ENCODE measurements around the gene NAALADL1.

Gene NAALADL1

GRCh38 chr11:65027213-65028067 is 30.9 kb downstream of the NAALADL1 start, which contains the start of gene SNX15 (continued):
- no peak for TF ChIP-seq RBAK (tag by site-specific recombination; IDR thresholded peaks at IDR 0.05)
- TF ChIP-seq ZNF518A (tag by site-specific recombination; conservative IDR thresholded peaks at IDR 0.05; ENCODE audit: low read depth), result no peak
- peak; percentile 69; the same call in 1 of the 2 replicates for TF ChIP-seq BCL11B (tag by site-specific recombination; IDR thresholded peaks at IDR 0.05; ENCODE audit: low read depth)
- TF ChIP-seq ZSCAN30 (tag by site-specific recombination; IDR thresholded peaks at IDR 0.05), result 0 out of 2 replicates have a peak, but pooled peaks have one; percentile 10
- TF ChIP-seq TRIM28 (IDR thresholded peaks at IDR 0.05; ENCODE audit: borderline replicate concordance, low read length), result no peak
- TF ChIP-seq ZNF530 (tag by site-specific recombination; IDR thresholded peaks at IDR 0.05; ENCODE audit: low read depth), result no peak
- peak; percentile 95 for TF ChIP-seq ZSCAN16 (tag by site-specific recombination; IDR thresholded peaks at IDR 0.05)
- peak; percentile 100 for TF ChIP-seq ZBTB48 (tag by site-specific recombination; IDR thresholded peaks at IDR 0.05)
- TF ChIP-seq PRDM10 (tag by site-specific recombination; IDR thresholded peaks at IDR 0.05), result peak; percentile 84
- TF ChIP-seq KLF10 (tag by site-specific recombination; IDR thresholded peaks at IDR 0.05), result peak; percentile 95
- TF ChIP-seq PBX3 (CRISPR knock-in tag; IDR thresholded peaks at IDR 0.05), result 0 out of 2 replicates have a peak, but pooled peaks have one; percentile 48
- no peak for TF ChIP-seq ZNF701 (tag by site-specific recombination; IDR thresholded peaks at IDR 0.05)
- TF ChIP-seq ZNF624 (tag by site-specific recombination; IDR thresholded peaks at IDR 0.05), result no peak
- peak; percentile 93 for TF ChIP-seq ZNF610 (tag by site-specific recombination; IDR thresholded peaks at IDR 0.05; ENCODE audit: borderline replicate concordance)
- TF ChIP-seq ZFP69B (tag by site-specific recombination; IDR thresholded peaks at IDR 0.05), result peak; percentile 100
- TF ChIP-seq ZBTB8A (tag by site-specific recombination; IDR thresholded peaks at IDR 0.05), result peak; percentile 86
- no peak for TF ChIP-seq ZNF658 (tag by site-specific recombination; IDR thresholded peaks at IDR 0.05)
- TF ChIP-seq SP7 (tag by site-specific recombination; IDR thresholded peaks at IDR 0.05), result peak; percentile 83
- TF ChIP-seq, protein P1, sequence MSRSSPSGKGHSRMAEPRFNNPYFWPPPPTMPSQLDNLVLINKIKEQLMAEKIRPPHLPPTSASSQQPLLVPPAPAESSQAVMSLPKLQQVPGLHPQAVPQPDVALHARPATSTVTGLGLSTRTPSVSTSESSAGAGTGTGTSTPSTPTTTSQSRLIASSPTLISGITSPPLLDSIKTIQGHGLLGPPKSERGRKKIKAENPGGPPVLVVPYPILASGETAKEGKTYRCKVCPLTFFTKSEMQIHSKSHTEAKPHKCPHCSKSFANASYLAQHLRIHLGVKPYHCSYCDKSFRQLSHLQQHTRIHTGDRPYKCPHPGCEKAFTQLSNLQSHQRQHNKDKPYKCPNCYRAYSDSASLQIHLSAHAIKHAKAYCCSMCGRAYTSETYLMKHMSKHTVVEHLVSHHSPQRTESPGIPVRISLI (tag by site-specific recombination; IDR thresholded peaks at IDR 0.05), result 0 out of 2 replicates have a peak, but pooled peaks have one; percentile 24
- TF ChIP-seq, protein P2, sequence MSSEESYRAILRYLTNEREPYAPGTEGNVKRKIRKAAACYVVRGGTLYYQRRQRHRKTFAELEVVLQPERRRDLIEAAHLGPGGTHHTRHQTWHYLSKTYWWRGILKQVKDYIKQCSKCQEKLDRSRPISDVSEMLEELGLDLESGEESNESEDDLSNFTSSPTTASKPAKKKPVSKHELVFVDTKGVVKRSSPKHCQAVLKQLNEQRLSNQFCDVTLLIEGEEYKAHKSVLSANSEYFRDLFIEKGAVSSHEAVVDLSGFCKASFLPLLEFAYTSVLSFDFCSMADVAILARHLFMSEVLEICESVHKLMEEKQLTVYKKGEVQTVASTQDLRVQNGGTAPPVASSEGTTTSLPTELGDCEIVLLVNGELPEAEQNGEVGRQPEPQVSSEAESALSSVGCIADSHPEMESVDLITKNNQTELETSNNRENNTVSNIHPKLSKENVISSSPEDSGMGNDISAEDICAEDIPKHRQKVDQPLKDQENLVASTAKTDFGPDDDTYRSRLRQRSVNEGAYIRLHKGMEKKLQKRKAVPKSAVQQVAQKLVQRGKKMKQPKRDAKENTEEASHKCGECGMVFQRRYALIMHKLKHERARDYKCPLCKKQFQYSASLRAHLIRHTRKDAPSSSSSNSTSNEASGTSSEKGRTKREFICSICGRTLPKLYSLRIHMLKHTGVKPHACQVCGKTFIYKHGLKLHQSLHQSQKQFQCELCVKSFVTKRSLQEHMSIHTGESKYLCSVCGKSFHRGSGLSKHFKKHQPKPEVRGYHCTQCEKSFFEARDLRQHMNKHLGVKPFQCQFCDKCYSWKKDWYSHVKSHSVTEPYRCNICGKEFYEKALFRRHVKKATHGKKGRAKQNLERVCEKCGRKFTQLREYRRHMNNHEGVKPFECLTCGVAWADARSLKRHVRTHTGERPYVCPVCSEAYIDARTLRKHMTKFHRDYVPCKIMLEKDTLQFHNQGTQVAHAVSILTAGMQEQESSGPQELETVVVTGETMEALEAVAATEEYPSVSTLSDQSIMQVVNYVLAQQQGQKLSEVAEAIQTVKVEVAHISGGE (tag by site-specific recombination; conservative IDR thresholded peaks at IDR 0.05; ENCODE audit: low read depth), result peak; percentile 77
- TF ChIP-seq ZNF324 (tag by site-specific recombination; IDR thresholded peaks at IDR 0.05), result 0 out of 2 replicates have a peak, but pooled peaks have one; percentile 42
- no peak for TF ChIP-seq ZNF37A (tag by site-specific recombination; IDR thresholded peaks at IDR 0.05)
- no peak for TF ChIP-seq ZNF510 (tag by site-specific recombination; IDR thresholded peaks at IDR 0.05; ENCODE audit: insufficient replicate concordance)
- no peak for TF ChIP-seq ZNF521 (tag by site-specific recombination; IDR thresholded peaks at IDR 0.05)
- no peak for TF ChIP-seq ZNF791 (tag by site-specific recombination; IDR thresholded peaks at IDR 0.05)

Measured in HEK293 (cell line).